ENCODE data around the gene PRKCE. TPM values are rescaled to one million over a fixed set of nuclear protein-coding genes. Genes with fewer than 3 reads are reported as not detected.

Gene PRKCE
- total RNA-seq, 2 experiments from 2014 or later = 24.9 to 26.2 TPM

DNA sequence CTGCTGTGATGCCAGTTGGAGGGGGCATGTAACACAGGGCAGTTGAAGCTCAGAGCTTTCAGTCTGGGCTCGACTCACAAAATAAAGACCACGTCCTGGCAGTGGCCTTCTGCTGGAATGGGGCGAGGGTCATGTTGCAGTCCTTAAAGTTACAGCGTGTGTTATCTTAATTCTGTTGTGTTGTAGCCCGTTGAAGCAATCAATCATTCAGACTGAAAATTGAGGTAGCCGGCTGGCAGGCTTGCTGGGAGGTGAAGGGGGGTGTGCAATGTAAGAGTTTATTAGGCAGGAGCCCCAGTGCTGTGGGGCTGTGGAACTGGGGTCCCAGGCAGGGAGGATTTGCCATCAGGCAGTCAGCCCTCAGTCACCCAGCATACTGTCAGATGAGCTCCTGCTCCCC is 508.9 kb downstream of the PRKCE start:
- no peak overlapping the region for H3K4me3 ChIP-seq (ENCODE audit: low read length)
- ChIA-PET CTCF (no interaction called here), POLR2A (no interaction called here)
- TF ChIP-seq, protein P1, sequence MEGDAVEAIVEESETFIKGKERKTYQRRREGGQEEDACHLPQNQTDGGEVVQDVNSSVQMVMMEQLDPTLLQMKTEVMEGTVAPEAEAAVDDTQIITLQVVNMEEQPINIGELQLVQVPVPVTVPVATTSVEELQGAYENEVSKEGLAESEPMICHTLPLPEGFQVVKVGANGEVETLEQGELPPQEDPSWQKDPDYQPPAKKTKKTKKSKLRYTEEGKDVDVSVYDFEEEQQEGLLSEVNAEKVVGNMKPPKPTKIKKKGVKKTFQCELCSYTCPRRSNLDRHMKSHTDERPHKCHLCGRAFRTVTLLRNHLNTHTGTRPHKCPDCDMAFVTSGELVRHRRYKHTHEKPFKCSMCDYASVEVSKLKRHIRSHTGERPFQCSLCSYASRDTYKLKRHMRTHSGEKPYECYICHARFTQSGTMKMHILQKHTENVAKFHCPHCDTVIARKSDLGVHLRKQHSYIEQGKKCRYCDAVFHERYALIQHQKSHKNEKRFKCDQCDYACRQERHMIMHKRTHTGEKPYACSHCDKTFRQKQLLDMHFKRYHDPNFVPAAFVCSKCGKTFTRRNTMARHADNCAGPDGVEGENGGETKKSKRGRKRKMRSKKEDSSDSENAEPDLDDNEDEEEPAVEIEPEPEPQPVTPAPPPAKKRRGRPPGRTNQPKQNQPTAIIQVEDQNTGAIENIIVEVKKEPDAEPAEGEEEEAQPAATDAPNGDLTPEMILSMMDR (IDR thresholded peaks at IDR 0.05) = no peak
- intact Hi-C loops (cut with DNase I, micrococcal nuclease) = no loop called here
- no peak overlapping the region for H3K27ac ChIP-seq (ENCODE audit: low read depth in 1 of 2, low read length in 2 of 2)
- Mint-ChIP-seq H3K27ac (no peak overlapping the region), H3K4me1 (ENCODE audit: low read depth) (no peaks in the 10 kb centered on the region), H3K27me3 (no peaks in the 10 kb centered on the region), H3K4me3 (no peak overlapping the region), H3K36me3 (ENCODE audit: low read depth) (peaks cover 20% of the 10 kb centered on the region), H3K9me3 (no peaks in the 10 kb centered on the region)
- DNase-seq (no peak), ATAC-seq (ENCODE audit: poor library complexity) (no peak)
- no peaks in the 10 kb centered on the region for H3K27me3 ChIP-seq (ENCODE audit: control insufficient read depth in 1 of 2, insufficient read depth in 2 of 2, low read length in 2 of 2)
- no peaks in the 10 kb centered on the region for H3K4me1 ChIP-seq (ENCODE audit: insufficient read depth, low read length)
- H3K9me3 ChIP-seq (ENCODE audit: control insufficient read depth in 1 of 2, insufficient read depth in 1 of 2, low read length in 2 of 2) = no peaks in the 10 kb centered on the region
- H3K36me3 ChIP-seq (ENCODE audit: insufficient read depth, low read length) = no peaks in the 10 kb centered on the region

DNA sequence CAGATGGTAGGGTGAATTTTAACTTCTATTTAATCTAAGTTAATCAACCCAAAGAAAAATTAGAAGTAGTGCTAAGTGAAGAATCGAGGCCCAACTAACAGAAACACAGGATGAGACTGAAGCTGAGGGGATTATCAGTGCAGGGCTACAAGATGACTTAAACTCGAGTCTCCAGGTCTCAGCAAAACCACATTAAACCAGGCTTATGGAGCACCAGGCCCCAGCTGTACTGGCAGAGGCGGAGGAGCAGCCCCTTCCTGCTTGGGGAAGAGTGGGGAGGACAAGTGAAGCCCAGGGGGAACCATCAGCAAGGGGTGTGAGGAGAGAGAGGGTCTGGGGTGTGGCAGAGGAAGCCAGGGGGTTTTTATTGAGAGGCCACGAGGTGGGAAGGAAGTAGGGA is 509.8 kb downstream of the PRKCE start:
- TF ChIP-seq, protein P1 (IDR thresholded peaks at IDR 0.05) = no peak
- Histone ChIP-seq H3K9me3 (ENCODE audit: control insufficient read depth in 1 of 2, insufficient read depth in 1 of 2, low read length in 2 of 2) (no peaks in the 10 kb centered on the region), H3K4me1 (ENCODE audit: insufficient read depth, low read length) (no peaks in the 10 kb centered on the region), H3K36me3 (ENCODE audit: insufficient read depth, low read length) (no peaks in the 10 kb centered on the region), H3K27ac (ENCODE audit: low read depth in 1 of 2, low read length in 2 of 2) (no peak overlapping the region), H3K4me3 (ENCODE audit: low read length) (no peak overlapping the region), H3K27me3 (ENCODE audit: control insufficient read depth in 1 of 2, insufficient read depth in 2 of 2, low read length in 2 of 2) (no peaks in the 10 kb centered on the region)
- Mint-ChIP-seq H3K36me3 (ENCODE audit: low read depth) (peaks cover 14% of the 10 kb centered on the region), H3K27ac (no peak overlapping the region), H3K9me3 (no peaks in the 10 kb centered on the region), H3K27me3 (no peaks in the 10 kb centered on the region), H3K4me1 (ENCODE audit: low read depth) (no peaks in the 10 kb centered on the region), H3K4me3 (no peak overlapping the region)
- ChIA-PET POLR2A (no interaction called here), CTCF (no interaction called here)
- ATAC-seq (ENCODE audit: poor library complexity) (no peak), DNase-seq (no peak)
- intact Hi-C loops (cut with DNase I, micrococcal nuclease) = no loop called here

DNA sequence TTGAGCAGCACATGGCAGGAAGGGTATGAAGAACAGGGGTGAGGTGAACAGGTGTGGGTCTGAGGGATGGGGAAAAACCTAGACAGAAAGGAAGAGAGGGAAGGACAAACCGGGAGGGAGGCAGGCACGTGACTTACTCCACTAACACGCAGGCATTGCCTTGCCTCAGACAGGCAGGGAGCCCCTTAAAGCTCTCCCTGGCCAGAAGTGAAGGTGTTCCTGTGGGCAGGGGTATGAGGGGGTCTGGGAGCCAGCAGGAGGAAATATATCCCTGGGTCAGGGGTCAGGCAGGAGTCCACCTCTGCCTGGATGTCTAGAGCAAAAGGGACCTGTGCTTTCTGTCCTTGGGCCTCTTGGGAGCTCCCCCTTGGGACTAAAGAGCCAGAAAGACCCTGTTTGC is 510.4 kb downstream of the PRKCE start:
- H3K4me1 ChIP-seq (ENCODE audit: insufficient read depth, low read length) = no peaks in the 10 kb centered on the region
- H3K27me3 ChIP-seq (ENCODE audit: control insufficient read depth in 1 of 2, insufficient read depth in 2 of 2, low read length in 2 of 2) = no peaks in the 10 kb centered on the region
- POLR2A ChIA-PET = no interaction called here
- Mint-ChIP-seq H3K9me3 (no peaks in the 10 kb centered on the region), H3K36me3 (ENCODE audit: low read depth) (peaks cover 14% of the 10 kb centered on the region), H3K4me3 (no peak overlapping the region), H3K4me1 (ENCODE audit: low read depth) (no peaks in the 10 kb centered on the region), H3K27me3 (no peaks in the 10 kb centered on the region), H3K27ac (no peak overlapping the region)
- intact Hi-C loops (cut with DNase I, micrococcal nuclease) = no loop called here
- TF ChIP-seq, protein P1 (IDR thresholded peaks at IDR 0.05) = no peak
- ATAC-seq (ENCODE audit: poor library complexity) = no peak
- no peak overlapping the region for H3K27ac ChIP-seq (ENCODE audit: low read depth in 1 of 2, low read length in 2 of 2)
- DNase-seq = no peak
- CTCF ChIA-PET = no interaction called here
- no peaks in the 10 kb centered on the region for H3K36me3 ChIP-seq (ENCODE audit: insufficient read depth, low read length)
- no peak overlapping the region for H3K4me3 ChIP-seq (ENCODE audit: low read length)
- no peaks in the 10 kb centered on the region for H3K9me3 ChIP-seq (ENCODE audit: control insufficient read depth in 1 of 2, insufficient read depth in 1 of 2, low read length in 2 of 2)
